ENCODE results near the gene MRPS14. TPM values are rescaled to one million over a fixed set of nuclear protein-coding genes. Genes with fewer than 3 reads are reported as not detected.

MRPS14 gene
- total and polyA plus RNA-seq, 2 of the 4 experiments (the other 2 are of a cell fraction), result 22.0 to 23.1 TPM

DNA sequence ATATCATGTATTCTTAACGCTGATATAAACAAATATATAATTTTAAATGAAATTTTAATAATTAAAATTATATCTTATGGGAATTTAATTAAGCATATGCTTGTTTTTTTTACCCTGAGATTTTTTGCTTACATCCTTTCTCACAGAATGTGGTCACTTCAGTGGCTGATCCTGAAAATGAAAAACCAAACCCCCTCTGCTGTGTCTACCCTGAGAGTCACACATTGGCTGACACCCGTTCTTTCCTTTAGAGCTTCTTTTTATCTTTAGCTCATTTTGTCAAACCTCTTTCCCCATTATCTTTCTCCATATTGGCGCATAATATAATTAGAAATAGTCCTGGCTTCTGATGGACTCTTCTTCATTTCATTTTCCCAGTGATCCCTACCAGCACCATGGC is 34.2 kb downstream of the MRPS14 start:
- no peaks in the 10 kb centered on the region for H3K4me1 ChIP-seq (ENCODE audit: control insufficient read depth, insufficient read depth, low read length)
- H2BK15ac ChIP-seq (ENCODE audit: low read depth, low read length), result no peak overlapping the region
- no peaks in the 10 kb centered on the region for H3K79me1 ChIP-seq (ENCODE audit: low read depth in 1 of 2, low read length in 2 of 2)
- no peaks in the 10 kb centered on the region for H3K27me3 ChIP-seq (ENCODE audit: control insufficient read depth, insufficient read depth, low read length)
- intact Hi-C loops (cut with micrococcal nuclease), result loop anchor here (10.0 kb wide), 1 partner anchor 724 kb away; no protein-coding TSS in a partner anchor
- no peak overlapping the region for H2AK5ac ChIP-seq (ENCODE audit: low read depth, low read length)
- H2AFZ ChIP-seq (replicated peaks; ENCODE audit: low read length, poor library complexity), result no peak overlapping the region
- no peak overlapping the region for H3K18ac ChIP-seq (ENCODE audit: low read depth, low read length)
- no peak overlapping the region for H3K4me2 ChIP-seq (ENCODE audit: low read depth, low read length)
- no peak overlapping the region for H2BK5ac ChIP-seq (ENCODE audit: low read depth, low read length, poor library complexity, severe bottlenecking)
- CTCF ChIA-PET, result interaction anchor here (1.2 kb wide), 1 partner anchor 157 kb away, joined by 3 read pairs; no protein-coding TSS in a partner anchor
- no CpG with 5 or more reads among the region's 3 CpGs for WGBS, 2 experiments (ENCODE audit: extremely low coverage in 2 of 2, insufficient read length in 1 of 2)
- H4K5ac ChIP-seq (ENCODE audit: low read depth, low read length), result no peak overlapping the region
- ATAC-seq (ENCODE audit: low read depth) (no peak), DNase-seq (no peak)
- no peak overlapping the region for H3K4me3 ChIP-seq (ENCODE audit: insufficient read depth, low read depth, low read length)
- no peak overlapping the region for H2AK9ac ChIP-seq (replicated peaks; ENCODE audit: low read depth, low read length, poor library complexity)
- H3K36me3 ChIP-seq (ENCODE audit: control insufficient read depth, insufficient read depth, low read length), result no peaks in the 10 kb centered on the region
- H3K4ac ChIP-seq (ENCODE audit: low read depth, low read length), result no peak overlapping the region
- H3K9ac ChIP-seq (ENCODE audit: low read depth, low read length), result no peak overlapping the region
- TF ChIP-seq, protein P1, sequence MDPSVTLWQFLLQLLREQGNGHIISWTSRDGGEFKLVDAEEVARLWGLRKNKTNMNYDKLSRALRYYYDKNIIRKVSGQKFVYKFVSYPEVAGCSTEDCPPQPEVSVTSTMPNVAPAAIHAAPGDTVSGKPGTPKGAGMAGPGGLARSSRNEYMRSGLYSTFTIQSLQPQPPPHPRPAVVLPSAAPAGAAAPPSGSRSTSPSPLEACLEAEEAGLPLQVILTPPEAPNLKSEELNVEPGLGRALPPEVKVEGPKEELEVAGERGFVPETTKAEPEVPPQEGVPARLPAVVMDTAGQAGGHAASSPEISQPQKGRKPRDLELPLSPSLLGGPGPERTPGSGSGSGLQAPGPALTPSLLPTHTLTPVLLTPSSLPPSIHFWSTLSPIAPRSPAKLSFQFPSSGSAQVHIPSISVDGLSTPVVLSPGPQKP (IDR thresholded peaks at IDR 0.05; ENCODE audit: borderline replicate concordance, low read depth, low read length), result no peak
- TF ChIP-seq POLR2A (IDR thresholded peaks at IDR 0.05; ENCODE audit: low read depth, low read length) (no peak), SMC3 (IDR thresholded peaks at IDR 0.05; ENCODE audit: low read depth, low read length) (no peak), RCOR1 (IDR thresholded peaks at IDR 0.05; ENCODE audit: insufficient replicate concordance, low read length) (no peak)
- BruUV-seq (replicated peaks), result no TSS peak
- no peak overlapping the region for H3K27ac ChIP-seq (ENCODE audit: insufficient read depth, low read length)
- POLR2A ChIA-PET (ENCODE audit: unreplicated experiment), result no interaction called here
- H3K56ac ChIP-seq (ENCODE audit: extremely low read depth, insufficient read depth, low read length), result no peak overlapping the region
- no peak overlapping the region for H3K14ac ChIP-seq (replicated peaks; ENCODE audit: low read depth, low read length)
- H3K23ac ChIP-seq (ENCODE audit: low read depth, low read length), result no peak overlapping the region; the same call in 1 of the 2 replicates
- H4K8ac ChIP-seq (ENCODE audit: low read depth in 2 of 2, low read length in 2 of 2), result no peak overlapping the region
- no peaks in the 10 kb centered on the region for H3K9me1 ChIP-seq (ENCODE audit: insufficient read depth, low read length)
- no peak overlapping the region for H2BK120ac ChIP-seq (ENCODE audit: low read depth, low read length)
- in situ Hi-C loops (cut with MboI; ENCODE audit: low sequenced_read_pairs), result loop anchor here (25.0 kb wide), 1 partner anchor 727 kb away; no protein-coding TSS in a partner anchor
- dilution Hi-C loops (cut with HindIII; ENCODE audit: low sequenced_read_pairs, unreplicated experiment), result no loop called here
- H2BK20ac ChIP-seq (ENCODE audit: low read depth, low read length), result no peak overlapping the region
- H4K91ac ChIP-seq (ENCODE audit: insufficient read depth, low read depth, low read length), result no peak overlapping the region
- no peaks in the 10 kb centered on the region for H3K9me3 ChIP-seq (ENCODE audit: control insufficient read depth, insufficient read depth, low read length)
- H4K20me1 ChIP-seq (ENCODE audit: insufficient read depth, low read length), result no peaks in the 10 kb centered on the region

Measured in IMR-90 (cell line).